ENCODE measurements around the gene SLC24A3. TPM values are rescaled to one million over a fixed set of nuclear protein-coding genes. Genes with fewer than 3 reads are reported as not detected.

The SLC24A3 gene
- total RNA-seq, 1 experiment from 2014 or later, result not detected

- ChIA-PET POLR2A (ENCODE audit: unreplicated experiment) (no interaction called here), CTCF (no interaction called here)
- no peak for TF ChIP-seq CTCF (conservative IDR thresholded peaks at IDR 0.05)
- Histone ChIP-seq H3K79me2 (ENCODE audit: low read depth) (no peaks in the 10 kb centered on the region), H3K27me3 (ENCODE audit: insufficient read depth, low read depth) (peaks cover 19% of the 10 kb centered on the region), H3K27ac (no peak overlapping the region), H2AFZ (no peak overlapping the region), H3K4me1 (replicated peaks; ENCODE audit: insufficient read depth) (no peaks in the 10 kb centered on the region), H4K20me1 (ENCODE audit: insufficient read depth) (no peaks in the 10 kb centered on the region), H3K36me3 (ENCODE audit: low read depth) (no peaks in the 10 kb centered on the region), H3K9me2 (ENCODE audit: insufficient read depth) (no peaks in the 10 kb centered on the region), H3K4me3 (no peak overlapping the region), H3F3A (ENCODE audit: insufficient read depth, low read depth) (no peaks in the 10 kb centered on the region), H3K4me2 (no peak overlapping the region), H3K9me3 (ENCODE audit: insufficient read depth, low read depth) (no peaks in the 10 kb centered on the region)
- no TSS peak for BruUV-seq (replicated peaks)
- DNase-seq, result no peak
- intact Hi-C loops (cut with micrococcal nuclease; ENCODE audit: unreplicated experiment), result no loop called here
Measured at GRCh38 chr20:19251506-19251905, 39.1 kb downstream of the SLC24A3 start.

GRCh38 chr20:19251958-19252357, 39.5 kb downstream of the SLC24A3 start:
- H4K20me1 ChIP-seq (ENCODE audit: insufficient read depth), result no peaks in the 10 kb centered on the region
- no peaks in the 10 kb centered on the region for H3K9me3 ChIP-seq (ENCODE audit: insufficient read depth, low read depth)
- no peak overlapping the region for H3K27ac ChIP-seq
- ChIA-PET POLR2A (ENCODE audit: unreplicated experiment) (no interaction called here), CTCF (no interaction called here)
- TF ChIP-seq EZH2 (IDR thresholded peaks at IDR 0.05; ENCODE audit: low read depth) (no peak), CTCF (conservative IDR thresholded peaks at IDR 0.05) (no peak)
- intact Hi-C loops (cut with micrococcal nuclease; ENCODE audit: unreplicated experiment), result no loop called here
- no peak overlapping the region for H3K4me2 ChIP-seq
- H3K27me3 ChIP-seq (ENCODE audit: insufficient read depth, low read depth), result peaks cover 19% of the 10 kb centered on the region
- H3K79me2 ChIP-seq (ENCODE audit: low read depth), result no peaks in the 10 kb centered on the region
- H3F3A ChIP-seq (ENCODE audit: insufficient read depth, low read depth), result no peaks in the 10 kb centered on the region
- no peaks in the 10 kb centered on the region for H3K9me2 ChIP-seq (ENCODE audit: insufficient read depth)
- no peak overlapping the region for H2AFZ ChIP-seq
- BruUV-seq (replicated peaks), result no TSS peak
- H3K36me3 ChIP-seq (ENCODE audit: low read depth), result no peaks in the 10 kb centered on the region
- no peak for DNase-seq
- no peak overlapping the region for H3K4me3 ChIP-seq
- no peaks in the 10 kb centered on the region for H3K4me1 ChIP-seq (replicated peaks; ENCODE audit: insufficient read depth)

GRCh38 chr20:19252451-19253120, 40.1 kb downstream of the SLC24A3 start:
- no peaks in the 10 kb centered on the region for H3K79me2 ChIP-seq (ENCODE audit: low read depth)
- no peak overlapping the region for H3K4me3 ChIP-seq
- H2AFZ ChIP-seq, result no peak overlapping the region
- no peak overlapping the region for H3K4me2 ChIP-seq
- ChIA-PET POLR2A (ENCODE audit: unreplicated experiment) (no interaction called here), CTCF (no interaction called here)
- no peak for DNase-seq
- no peaks in the 10 kb centered on the region for H3K9me3 ChIP-seq (ENCODE audit: insufficient read depth, low read depth)
- peaks cover 16% of the 10 kb centered on the region for H3K27me3 ChIP-seq (ENCODE audit: insufficient read depth, low read depth)
- no peak overlapping the region for H3K27ac ChIP-seq
- H3K36me3 ChIP-seq (ENCODE audit: low read depth), result no peaks in the 10 kb centered on the region
- H3K9me2 ChIP-seq (ENCODE audit: insufficient read depth), result no peaks in the 10 kb centered on the region
- intact Hi-C loops (cut with micrococcal nuclease; ENCODE audit: unreplicated experiment), result no loop called here
- no peaks in the 10 kb centered on the region for H4K20me1 ChIP-seq (ENCODE audit: insufficient read depth)
- no peaks in the 10 kb centered on the region for H3F3A ChIP-seq (ENCODE audit: insufficient read depth, low read depth)
- TF ChIP-seq CTCF (conservative IDR thresholded peaks at IDR 0.05) (no peak), EZH2 (IDR thresholded peaks at IDR 0.05; ENCODE audit: low read depth) (no peak)
- H3K4me1 ChIP-seq (replicated peaks; ENCODE audit: insufficient read depth), result no peaks in the 10 kb centered on the region
- no TSS peak for BruUV-seq (replicated peaks)

Data from PC-9 (cell line).